ENCODE data around the gene ZNF385B.

DNA sequence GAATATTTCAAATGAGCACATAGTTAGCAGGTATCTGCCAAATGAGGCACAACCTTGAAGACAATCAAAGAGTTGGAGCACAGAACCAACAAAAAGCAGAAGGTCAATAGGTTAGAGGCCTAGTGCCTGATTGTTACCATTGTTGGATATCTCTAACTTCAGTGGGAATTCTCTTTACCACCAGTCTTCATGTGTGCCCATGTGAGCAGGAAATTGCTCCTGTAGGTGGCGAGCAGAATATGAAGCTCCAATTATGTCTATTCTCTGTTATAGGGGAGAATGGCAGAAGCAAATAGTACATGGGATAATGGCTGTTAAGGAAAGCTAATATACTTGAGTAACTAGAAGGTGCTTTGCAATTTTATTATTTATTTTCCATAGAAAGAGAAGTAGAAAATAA is 14.9 kb upstream of the ZNF385B start:
- TF ChIP-seq GATA3 (IDR thresholded peaks at IDR 0.05; ENCODE audit: low read depth, low read length), result no peak
- no peak for TF ChIP-seq GATA2 (IDR thresholded peaks at IDR 0.05; ENCODE audit: low read depth, low read length)
